GM04504 (cell line): ENCODE measurements around the gene LINC01488.

Source experiments
- DNase-seq: peaks from one replicate; pipeline ENCODE4 v3.0.0-alpha.2; 2012; ENCODE audit warnings: low read depth

The LINC01488 gene

DNA sequence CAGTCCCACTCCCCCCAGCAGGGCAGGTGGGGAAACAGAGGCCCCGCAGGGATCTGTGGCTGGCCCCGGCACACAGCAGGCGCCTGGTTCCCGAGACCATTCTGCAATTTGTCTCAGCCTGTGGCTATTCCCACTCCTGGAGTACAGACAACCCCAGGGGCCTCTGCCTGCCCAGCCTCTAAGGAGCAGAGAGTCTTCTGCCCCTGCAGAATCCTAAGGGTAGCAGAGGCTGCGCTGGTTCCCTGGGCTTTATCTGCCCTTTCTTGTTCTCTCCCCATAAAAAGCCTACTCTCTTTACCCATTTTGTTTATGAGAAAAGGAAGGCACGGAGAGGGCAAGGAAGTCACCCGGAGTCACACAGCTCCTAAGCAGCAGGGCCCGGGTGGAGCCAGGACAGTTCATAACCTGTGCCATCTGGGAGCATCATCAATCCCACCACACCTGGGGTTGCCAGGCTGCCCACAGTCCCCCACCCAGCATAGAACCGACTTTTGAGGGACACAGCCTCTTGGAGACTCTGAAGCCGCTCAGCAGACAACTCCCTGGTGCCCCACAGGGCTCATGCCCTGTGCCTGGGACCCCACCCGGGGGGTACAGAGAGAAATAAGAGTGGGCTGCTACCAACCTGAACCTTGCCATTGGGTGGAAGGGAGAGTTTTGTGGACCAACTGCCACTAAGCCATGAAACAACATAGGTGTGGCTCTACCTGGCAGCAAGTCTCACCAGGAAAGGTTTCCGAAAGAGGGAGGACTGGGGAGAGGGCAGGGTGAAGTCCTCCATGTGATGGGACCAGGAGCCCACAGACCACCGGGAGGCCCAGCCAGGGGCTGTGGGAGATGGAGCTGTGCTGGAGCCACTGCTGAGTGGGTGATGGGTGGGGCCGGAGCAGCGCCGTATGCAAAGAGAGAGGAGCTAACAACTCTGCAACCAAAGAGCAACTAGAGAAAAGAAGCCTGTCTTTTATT is 17.2 kb upstream of the LINC01488 start:
- no peak for DNase-seq

DNA sequence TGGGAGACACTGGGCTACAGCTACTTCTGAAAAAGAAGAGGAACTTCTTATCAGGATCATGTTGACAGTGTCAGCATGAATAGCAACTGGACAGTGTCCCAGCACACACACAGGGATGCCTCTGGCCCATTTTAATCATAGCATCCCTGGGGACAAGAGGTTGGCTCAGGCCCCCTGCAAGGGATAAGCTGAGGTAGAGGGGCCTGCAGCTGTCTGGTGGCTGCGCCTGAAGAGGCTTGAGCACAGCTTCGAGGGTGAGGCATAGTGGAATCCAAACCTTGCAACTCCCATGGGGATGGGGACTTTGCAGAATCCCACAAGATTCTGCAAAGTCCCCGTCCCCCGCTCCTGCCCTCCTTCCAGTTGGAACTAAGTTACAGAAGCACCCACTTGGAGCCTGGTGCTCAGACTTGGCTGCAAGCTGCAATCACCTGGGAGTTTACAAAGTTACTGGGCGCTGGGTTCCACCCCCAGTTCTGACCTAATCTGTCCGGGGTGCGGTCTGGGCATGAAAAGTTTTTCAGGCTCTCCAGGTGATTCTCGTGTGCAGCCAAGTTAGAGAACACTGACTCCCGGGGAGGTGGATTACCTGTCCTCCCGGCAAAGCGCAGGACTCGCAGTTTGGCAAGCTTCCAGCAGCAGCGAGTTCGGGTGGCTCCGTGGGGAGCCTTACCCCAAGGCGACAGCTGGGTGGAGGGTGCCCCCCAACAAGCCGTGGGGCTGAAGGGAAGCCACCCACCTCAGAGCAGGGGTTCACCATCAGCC is 16.0 kb upstream of the LINC01488 start:
- DNase-seq: no peak

DNA sequence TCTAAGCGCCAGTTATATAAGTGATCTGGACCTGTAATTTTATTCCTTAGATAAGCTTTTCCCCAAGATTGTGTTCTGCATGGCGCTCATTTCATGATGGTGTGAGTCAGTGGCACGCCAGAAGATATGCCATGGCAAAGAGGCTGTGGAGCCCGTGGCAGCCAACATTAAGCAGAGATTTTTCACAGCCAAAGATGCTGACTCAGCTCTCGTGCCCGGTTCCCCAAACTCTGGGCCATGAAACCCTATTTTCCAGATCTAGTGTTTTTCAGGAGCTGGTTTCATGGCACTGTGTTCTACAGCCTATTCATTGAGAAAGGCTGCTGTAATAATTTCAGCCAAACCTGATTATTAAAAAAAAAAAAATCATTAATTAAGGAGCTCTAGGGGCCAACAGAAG is 15.4 kb upstream of the LINC01488 start:
- DNase-seq: no peak

DNA sequence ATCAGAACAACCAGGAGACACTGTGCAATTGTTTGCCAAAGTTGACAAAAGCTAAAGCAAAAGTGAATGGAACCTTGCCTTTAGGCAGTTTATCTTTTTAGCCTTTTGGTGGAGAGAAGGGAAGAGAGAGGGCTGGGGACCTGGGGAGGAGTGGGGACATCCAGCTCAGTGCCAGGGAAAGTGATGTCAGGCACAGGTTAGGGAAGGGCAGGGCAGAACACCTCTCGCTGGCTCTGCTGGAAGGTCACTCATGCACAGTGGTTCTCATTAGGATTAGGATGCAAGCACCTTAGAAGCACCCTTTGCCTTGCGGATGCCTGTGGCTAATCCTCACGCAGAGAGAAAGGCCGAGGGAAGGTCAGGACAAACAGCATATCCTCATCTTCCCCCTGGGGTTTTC is 14.3 kb upstream of the LINC01488 start:
- no peak for DNase-seq

- DNase-seq: no peak
Measured at GRCh38 chr11:69467646-69468045, 13.8 kb upstream of the LINC01488 start.

- no peak for DNase-seq
Measured at GRCh38 chr11:69468221-69468620, 13.2 kb upstream of the LINC01488 start.

DNA sequence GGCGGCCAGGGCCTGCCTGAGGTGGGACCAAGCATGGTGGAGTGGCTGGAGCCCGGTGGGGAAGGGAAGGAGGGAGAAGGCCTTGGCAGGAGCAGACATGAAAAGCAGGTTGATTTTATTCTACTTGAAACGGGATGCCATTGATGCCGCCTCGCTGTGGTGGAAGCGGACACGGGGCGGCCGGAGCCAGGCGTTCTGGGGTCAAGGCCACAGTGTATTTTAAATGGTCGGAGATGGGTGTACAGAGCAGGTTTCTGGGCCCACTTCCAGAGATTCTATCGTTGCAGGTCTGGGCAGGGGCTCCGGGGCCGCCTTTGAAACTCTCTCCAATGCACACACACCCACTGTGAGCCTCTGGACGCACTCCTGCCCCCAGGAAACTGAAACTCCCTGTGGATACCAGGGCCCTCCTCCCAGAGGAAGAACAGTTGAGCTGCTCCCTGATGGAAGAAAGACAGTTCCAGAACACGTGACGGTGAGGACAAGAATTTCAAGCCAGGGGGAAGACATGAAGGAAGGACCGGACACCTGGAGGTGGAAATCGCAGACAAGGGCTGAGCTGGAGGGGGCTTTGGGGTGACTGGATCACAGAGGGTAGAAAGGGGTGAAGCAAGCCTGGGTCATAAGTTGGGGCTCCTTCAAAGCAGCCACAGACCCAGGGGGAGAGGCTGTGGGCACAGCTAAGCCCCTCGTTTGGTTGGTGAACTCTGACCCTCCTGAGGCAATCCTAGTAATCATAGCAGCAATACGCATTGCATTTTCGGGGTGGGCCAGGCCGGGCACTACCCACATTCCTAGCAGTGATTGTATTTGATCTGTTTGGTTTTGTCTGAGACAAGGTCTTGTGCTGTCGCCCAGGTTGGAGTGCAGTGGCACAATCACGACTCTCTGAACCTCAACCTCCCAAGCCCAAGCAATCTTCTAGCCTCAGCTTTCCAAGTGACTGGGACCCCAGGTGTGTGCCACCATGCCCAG is 12.3 kb upstream of the LINC01488 start:
- no peak for DNase-seq

- DNase-seq: no peak
Measured at GRCh38 chr11:69470301-69470700, 11.2 kb upstream of the LINC01488 start.

GRCh38 chr11:69470793-69471728 is 10.4 kb upstream of the LINC01488 start:
- DNase-seq: no peak

- no peak for DNase-seq
Measured at GRCh38 chr11:69471729-69472540, 9.5 kb upstream of the LINC01488 start.

- no peak for DNase-seq
Measured at GRCh38 chr11:69472541-69473275, 8.8 kb upstream of the LINC01488 start.

DNA sequence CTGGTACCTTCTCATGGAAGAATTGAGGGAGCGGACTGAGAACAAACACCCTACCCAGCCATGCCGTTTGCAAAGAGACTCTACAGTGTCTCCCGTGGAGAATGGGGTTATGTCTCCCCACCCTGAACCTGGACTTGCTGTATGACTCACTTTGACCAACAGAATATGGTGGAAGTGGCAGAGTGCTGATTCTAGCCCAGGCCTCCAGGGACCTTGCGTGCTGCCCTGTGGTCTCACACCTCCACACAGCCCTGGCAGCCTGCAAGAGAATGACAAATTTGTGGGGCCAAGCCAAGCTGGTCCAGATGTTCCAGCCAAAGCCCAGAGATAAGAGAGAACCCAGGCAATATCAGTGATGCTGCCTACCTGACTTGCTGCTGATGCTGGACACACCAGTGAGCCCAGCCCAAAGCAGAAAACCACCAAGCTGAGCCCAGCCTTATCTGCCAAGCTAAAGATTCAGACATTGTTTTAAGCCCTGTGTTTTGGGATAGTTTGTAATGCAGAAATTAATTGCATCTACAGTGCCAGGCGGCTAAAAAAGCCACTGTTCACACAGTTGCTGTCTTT is 8.1 kb upstream of the LINC01488 start:
- no peak for DNase-seq

DNA sequence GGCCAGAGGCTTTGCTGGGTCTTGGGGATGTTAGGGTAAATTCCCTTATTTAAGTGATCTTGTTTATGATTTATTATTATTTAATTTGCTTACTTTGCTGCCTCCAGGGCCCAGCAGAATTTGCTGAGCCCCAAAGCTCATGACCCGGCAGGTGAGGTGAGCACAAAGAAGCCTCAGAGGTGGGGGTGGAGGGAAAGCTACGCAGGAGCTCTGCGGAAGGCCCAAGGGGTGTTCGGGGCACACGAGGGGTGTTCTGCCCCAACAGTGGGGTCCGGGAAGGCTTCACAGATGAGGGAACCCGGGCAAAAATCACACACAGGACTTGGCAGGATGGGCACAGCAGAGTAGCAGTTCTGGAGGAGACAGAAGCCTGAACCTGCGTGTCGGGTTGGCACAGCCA is 6.7 kb upstream of the LINC01488 start:
- DNase-seq: no peak

DNA sequence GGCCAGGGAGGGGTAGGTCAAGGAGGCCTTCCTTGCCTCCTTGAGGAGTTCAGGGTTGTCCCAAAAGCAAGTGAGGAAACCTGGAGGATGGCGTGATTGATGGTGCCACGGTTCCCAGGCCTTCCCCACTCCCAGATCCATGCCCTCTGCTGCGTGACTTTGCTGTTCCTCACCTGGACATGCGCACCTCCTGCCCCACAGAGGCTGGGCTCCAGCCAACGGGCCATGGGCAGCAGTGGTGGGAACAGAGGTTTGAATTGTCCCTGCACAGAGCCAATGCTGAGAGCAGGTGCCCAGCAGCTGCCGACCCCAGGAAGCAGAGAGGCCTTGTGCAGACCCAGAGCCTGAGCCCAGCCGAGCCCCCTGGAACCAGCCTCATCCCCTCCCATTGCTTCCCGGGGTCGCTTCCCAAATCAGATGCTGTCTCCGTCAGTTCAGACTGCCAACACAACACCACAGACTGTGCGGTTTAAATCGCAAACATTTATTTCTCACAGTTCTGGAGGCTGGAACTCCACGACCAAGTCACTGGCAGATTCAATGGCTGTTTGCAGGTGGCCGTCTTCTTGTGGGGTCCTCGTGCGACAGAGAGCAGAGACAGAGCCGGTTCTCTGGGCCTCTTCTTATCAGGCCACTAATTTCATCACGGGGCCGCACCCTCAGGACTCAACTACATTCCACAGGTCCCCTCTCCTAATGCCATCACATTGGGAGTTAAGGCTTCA is 6.2 kb upstream of the LINC01488 start:
- DNase-seq: no peak

- no peak for DNase-seq
Measured at GRCh38 chr11:69475866-69476471, 5.5 kb upstream of the LINC01488 start.

- no peak for DNase-seq
Measured at GRCh38 chr11:69476509-69476961, 4.9 kb upstream of the LINC01488 start.

DNA sequence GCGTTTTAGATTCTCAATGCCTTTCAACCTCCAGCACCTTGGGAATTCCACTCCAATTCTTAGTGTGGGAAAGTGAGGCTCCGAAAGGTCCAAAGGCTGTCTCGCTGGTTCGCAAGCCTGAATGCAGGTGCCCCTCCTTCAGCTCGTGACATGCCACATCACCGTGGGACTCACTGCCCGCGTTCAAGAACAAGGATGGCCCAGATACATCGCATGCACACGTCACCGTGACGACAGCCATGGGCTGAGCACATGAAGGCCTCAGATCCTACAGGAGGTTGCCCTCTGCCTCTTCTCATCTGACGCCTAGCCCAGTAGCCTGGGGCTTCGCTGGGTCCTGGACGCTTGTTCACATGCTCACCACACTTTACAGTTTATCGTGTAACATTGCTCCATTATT is 4.4 kb upstream of the LINC01488 start:
- DNase-seq: no peak
